ENCODE measurements around the gene CD27.
A peak's percentile ranks its signal among the peaks of the same experiment; 100 is the strongest.

DNA sequence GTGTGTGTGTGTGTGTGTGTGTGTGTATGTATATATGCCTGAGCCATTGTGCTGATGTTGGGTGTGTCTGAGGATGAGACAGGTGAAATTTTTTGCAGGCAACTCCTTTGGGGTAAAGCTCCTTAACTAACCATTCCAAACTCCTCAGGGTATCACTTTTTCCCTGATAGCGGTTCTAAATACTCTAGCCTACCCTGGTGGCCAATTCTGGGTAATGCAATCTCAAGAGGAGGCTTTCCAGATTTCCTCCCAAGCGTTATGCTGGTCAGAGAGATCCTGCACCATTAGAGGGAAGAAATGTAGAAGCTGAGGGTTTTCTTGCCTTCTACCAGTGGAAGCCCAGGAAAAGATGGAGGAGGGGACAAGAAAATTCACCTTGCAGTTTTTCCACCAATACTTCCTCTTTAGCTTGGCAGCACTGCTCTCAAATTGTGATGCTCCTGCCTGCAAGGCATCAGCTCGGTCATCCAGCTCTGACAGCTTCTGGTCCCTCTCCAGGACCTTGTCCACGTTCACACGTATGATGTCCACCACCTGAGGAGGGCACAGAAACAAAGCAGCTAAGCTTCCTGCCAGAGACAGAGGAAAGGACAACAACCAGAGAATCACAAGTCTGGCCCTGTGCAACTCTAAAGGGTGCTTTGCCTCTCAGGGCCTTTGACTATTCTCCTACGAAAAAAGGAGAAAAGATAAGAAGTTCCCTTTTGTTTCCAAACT, 20.9 kb downstream of the CD27 start:
- no peak for TF ChIP-seq POLR2A (IDR thresholded peaks at IDR 0.05)
- TF ChIP-seq, protein P1, sequence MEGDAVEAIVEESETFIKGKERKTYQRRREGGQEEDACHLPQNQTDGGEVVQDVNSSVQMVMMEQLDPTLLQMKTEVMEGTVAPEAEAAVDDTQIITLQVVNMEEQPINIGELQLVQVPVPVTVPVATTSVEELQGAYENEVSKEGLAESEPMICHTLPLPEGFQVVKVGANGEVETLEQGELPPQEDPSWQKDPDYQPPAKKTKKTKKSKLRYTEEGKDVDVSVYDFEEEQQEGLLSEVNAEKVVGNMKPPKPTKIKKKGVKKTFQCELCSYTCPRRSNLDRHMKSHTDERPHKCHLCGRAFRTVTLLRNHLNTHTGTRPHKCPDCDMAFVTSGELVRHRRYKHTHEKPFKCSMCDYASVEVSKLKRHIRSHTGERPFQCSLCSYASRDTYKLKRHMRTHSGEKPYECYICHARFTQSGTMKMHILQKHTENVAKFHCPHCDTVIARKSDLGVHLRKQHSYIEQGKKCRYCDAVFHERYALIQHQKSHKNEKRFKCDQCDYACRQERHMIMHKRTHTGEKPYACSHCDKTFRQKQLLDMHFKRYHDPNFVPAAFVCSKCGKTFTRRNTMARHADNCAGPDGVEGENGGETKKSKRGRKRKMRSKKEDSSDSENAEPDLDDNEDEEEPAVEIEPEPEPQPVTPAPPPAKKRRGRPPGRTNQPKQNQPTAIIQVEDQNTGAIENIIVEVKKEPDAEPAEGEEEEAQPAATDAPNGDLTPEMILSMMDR (IDR thresholded peaks at IDR 0.05) = peak; percentile 67 to 85 (median 72)

Data from right lobe of liver (tissue), 4 donors.